Calu3 (cell line): ENCODE results near the gene BATF3. TPM values are rescaled to one million over a fixed set of nuclear protein-coding genes. Genes with fewer than 3 reads are reported as not detected.
"Not testable (repeated sequence)": the region's sequence is repeated elsewhere in the genome, so short reads cannot be mapped to it uniquely, and the experiment has no call there.

Experiments used
- BruUV-seq: library from RNA; stranded (reverse); fragments of 400-500 nt; replicated peaks from 2 replicates; lab custom pipeline; 2021; lab: Mats Ljungman, UMichigan
- CTCF ChIA-PET: fragments of 300-600 bp; sonication (Branson Sonifier 250); formaldehyde crosslinking; loops from one replicate; lab custom pipeline; 2022; ENCODE audit warnings: antibody characterized with exemption; lab: Charles Lee
- DNase-seq: peaks from one replicate; pipeline ENCODE4 v3.0.0; 2022
- H3K27ac Mint-ChIP-seq: one replicate; pipeline ENCODE4 v1.8.0; 2022; ENCODE audit warnings: mixed read lengths; ENCODE audit not compliant: unreplicated experiment
- H3K27me3 Mint-ChIP-seq: one replicate; pipeline ENCODE4 v1.8.0; 2022; ENCODE audit warnings: mixed read lengths; ENCODE audit not compliant: unreplicated experiment
- H3K36me3 Mint-ChIP-seq: one replicate; pipeline ENCODE4 v1.8.0; 2022; ENCODE audit warnings: mild to moderate bottlenecking, moderate library complexity, mixed read lengths; ENCODE audit not compliant: insufficient read depth, unreplicated experiment
- H3K4me1 Mint-ChIP-seq: one replicate; pipeline ENCODE4 v1.8.0; 2022; ENCODE audit warnings: mild to moderate bottlenecking, low read depth, mixed read lengths; ENCODE audit not compliant: unreplicated experiment
- H3K4me3 Mint-ChIP-seq: one replicate; pipeline ENCODE4 v1.8.0; 2022; ENCODE audit warnings: mild to moderate bottlenecking, low read depth, moderate library complexity, mixed read lengths; ENCODE audit not compliant: unreplicated experiment
- H3K9me3 Mint-ChIP-seq: one replicate; pipeline ENCODE4 v1.8.0; 2022; ENCODE audit warnings: low read depth, mixed read lengths; ENCODE audit not compliant: unreplicated experiment
- CTCF ChIP-seq: fragments of 200-600 bp; IDR thresholded peaks from one replicate; pipeline ENCODE4 v1.8.0; 2022; ENCODE audit warnings: antibody characterized with exemption; ENCODE audit not compliant: unreplicated experiment
- intact Hi-C: fragments of 100-400 bp; cut with micrococcal nuclease; formaldehyde crosslinking; loops from one replicate; pipeline ENCODE4 v1.10.0; 2022; ENCODE audit not compliant: unreplicated experiment
- total RNA-seq: library from RNA; stranded (reverse); gene quantifications from 2 replicates; pipeline ENCODE4 v1.2.3, GENCODE V29; 2022

The BATF3 gene
- total RNA-seq, 1 experiment from 2014 or later: 0.90 TPM

DNA sequence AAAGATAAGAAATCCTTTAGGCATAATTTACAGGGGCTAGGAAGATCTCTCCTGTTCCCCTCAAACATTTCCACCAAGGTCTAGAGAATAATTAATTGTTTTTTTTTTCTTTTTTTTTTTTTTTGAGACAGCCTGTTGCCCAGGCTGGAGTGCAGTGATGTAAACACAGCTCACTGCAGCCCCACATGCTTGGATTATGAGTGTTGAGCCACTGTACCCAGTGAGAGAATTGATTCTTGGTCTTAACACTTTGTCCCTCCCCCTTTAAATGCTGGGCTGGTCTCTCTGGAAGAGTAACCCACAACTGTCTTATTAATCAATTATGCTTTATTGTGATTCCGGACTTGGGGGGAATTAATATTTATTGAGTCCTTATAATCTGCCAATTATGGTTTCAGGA is 57.7 kb downstream of the BATF3 start:
- H3K9me3 Mint-ChIP-seq: no peaks in the 10 kb centered on the region
- no peaks in the 10 kb centered on the region for H3K4me1 Mint-ChIP-seq
- no TSS peak for BruUV-seq
- no peak for TF ChIP-seq CTCF
- peaks cover 71% of the 10 kb centered on the region for H3K27me3 Mint-ChIP-seq
- no peaks in the 10 kb centered on the region for H3K36me3 Mint-ChIP-seq
- H3K27ac Mint-ChIP-seq: no peak overlapping the region
- H3K4me3 Mint-ChIP-seq: no peak overlapping the region
- intact Hi-C loops: no loop called here
- CTCF ChIA-PET: interaction anchor here (0.7 to 1.5 kb wide), 2 partner anchors 23 to 26 kb away, joined by 4 to 5 read pairs; no protein-coding TSS in a partner anchor
- no peak for DNase-seq

DNA sequence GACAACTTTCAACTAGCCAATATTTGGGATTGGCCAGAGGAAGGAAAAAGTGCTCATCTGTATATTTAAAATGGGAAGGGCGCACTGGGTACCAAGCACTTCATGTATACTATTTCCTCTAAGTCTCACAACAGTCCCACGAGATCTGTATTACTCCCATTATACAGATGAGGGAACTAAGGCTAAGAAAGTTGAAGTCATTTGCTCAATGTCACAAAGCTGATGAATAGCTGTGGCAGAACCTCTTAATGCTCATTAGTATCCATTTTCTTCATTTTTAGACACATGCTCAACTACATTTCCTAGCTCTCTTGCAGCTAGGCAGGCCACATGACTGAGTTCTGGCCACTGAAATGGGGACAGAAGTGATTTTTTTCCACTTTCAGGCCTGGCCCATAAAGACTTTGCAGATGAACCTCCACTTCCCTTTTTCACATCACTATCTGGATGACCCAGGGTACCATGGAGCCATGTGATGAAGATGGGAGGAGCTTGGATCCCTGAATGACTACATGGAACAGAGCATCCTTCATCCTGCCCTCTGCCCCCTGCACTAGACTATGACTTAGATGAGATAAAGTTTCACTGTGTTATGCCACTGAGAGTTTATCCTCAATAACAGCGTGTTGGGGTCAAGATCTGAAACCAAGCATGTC is 59.3 kb downstream of the BATF3 start:
- intact Hi-C loops: no loop called here
- DNase-seq: no peak
- BruUV-seq: no TSS peak
- Mint-ChIP-seq H3K36me3 (no peaks in the 10 kb centered on the region), H3K27ac (no peak overlapping the region), H3K4me3 (no peak overlapping the region), H3K4me1 (no peaks in the 10 kb centered on the region), H3K27me3 (peaks cover 55% of the 10 kb centered on the region), H3K9me3 (no peaks in the 10 kb centered on the region)
- CTCF ChIA-PET: interaction anchor here (1.3 kb wide), 1 partner anchor 25 kb away, joined by 3 read pairs; no protein-coding TSS in a partner anchor
- TF ChIP-seq CTCF: no peak

DNA sequence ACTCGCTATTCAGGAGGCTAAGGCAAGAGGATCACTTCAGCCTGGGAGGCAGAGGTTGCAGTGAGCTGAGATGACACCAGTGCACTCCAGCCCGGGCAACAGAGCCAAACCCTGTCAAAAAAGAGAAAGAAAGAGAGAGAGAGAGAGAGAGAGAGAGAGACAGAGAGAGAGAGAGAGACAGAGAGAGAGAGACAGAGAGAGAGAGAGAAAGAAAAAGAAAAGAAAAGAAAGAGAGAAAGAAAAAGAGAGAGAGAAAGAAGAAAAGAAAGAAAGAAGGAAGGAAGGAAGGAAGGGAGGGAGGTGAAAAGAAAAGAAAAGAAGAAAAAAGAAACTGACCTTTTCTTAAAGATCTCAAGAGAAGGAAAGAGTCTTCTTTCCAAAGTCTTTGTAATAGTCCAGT is 60.1 kb downstream of the BATF3 start:
- DNase-seq, intact Hi-C loops, H3K4me3 Mint-ChIP-seq, H3K36me3 Mint-ChIP-seq, H3K27ac Mint-ChIP-seq, H3K4me1 Mint-ChIP-seq, BruUV-seq, H3K9me3 Mint-ChIP-seq: not testable (repeated sequence)
- CTCF ChIA-PET: interaction anchor here (0.6 kb wide), 1 partner anchor 158 kb away, joined by 4 read pairs; no protein-coding TSS in a partner anchor
- H3K27me3 Mint-ChIP-seq: peaks cover 47% of the 10 kb centered on the region

DNA sequence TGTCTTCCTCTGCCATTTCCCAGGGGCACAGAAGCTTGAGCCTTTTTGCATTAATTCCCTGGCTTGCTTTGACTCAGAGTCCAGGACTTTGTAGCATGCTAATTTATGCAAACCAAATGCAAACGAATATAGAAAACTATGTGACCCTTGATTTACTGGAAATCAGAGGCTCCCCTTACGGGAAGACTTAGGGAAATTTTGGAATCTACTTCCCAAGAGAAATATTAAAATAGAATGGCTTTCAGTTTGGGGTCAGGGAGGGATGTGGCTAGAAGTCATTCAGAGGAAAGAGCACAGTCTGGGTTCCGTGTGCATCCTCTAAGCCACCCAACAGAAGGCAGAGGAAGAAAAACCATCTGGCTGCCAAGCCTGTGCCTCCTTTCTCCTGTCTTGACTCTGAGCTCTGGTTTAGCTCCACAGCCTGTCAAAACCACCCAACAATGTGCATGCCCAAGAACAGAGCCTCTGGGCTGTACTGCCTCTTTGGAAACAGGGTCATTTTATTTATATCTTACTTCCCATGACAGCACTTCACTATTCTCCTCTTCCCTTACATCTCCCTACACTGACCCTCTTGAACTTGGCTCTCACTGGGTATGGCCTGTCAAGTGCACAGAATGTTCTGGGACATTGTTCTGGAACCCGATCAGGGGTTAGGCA is 61.0 kb downstream of the BATF3 start:
- CTCF ChIA-PET: no interaction called here
- H3K4me1 Mint-ChIP-seq: peaks cover 9% of the 10 kb centered on the region
- no peak overlapping the region for H3K4me3 Mint-ChIP-seq
- no peaks in the 10 kb centered on the region for H3K9me3 Mint-ChIP-seq
- no peak for DNase-seq
- intact Hi-C loops: no loop called here
- no peaks in the 10 kb centered on the region for H3K36me3 Mint-ChIP-seq
- BruUV-seq: no TSS peak
- no peak for TF ChIP-seq CTCF
- no peak overlapping the region for H3K27ac Mint-ChIP-seq
- H3K27me3 Mint-ChIP-seq: peaks cover 47% of the 10 kb centered on the region
